ENCODE results near the gene TMED7. TPM values are rescaled to one million over a fixed set of nuclear protein-coding genes. Genes with fewer than 3 reads are reported as not detected.
A peak's percentile ranks its signal among the peaks of the same experiment; 100 is the strongest.

The TMED7 gene
- total and polyA plus RNA-seq, 4 donors, result 58.6 to 142 (median 77.7) TPM

GRCh38 chr5:115611873-115612272, 14.0 kb downstream of the TMED7 start:
- no peaks in the 10 kb centered on the region for H3K4me1 ChIP-seq (ENCODE audit: control insufficient read depth, insufficient read depth, low read length)
- WGBS (ENCODE audit: insufficient coverage), result 83% methylated on average over 3 of the region's 5 CpGs
- no peaks in the 10 kb centered on the region for H3K9me3 ChIP-seq (ENCODE audit: control insufficient read depth, insufficient read depth, low read length)
- no peaks in the 10 kb centered on the region for H3K36me3 ChIP-seq (ENCODE audit: control insufficient read depth, insufficient read depth, low read length)
- H3K4me3 ChIP-seq (ENCODE audit: low read depth, low read length), result no peak overlapping the region
- no peak overlapping the region for H3K27ac ChIP-seq (ENCODE audit: low read depth, low read length)
- no peak for DNase-seq (ENCODE audit: low read depth in 4 of 6, low spot score in 6 of 6)
- no peaks in the 10 kb centered on the region for H3K27me3 ChIP-seq (ENCODE audit: control insufficient read depth, insufficient read depth, low read length)

DNA sequence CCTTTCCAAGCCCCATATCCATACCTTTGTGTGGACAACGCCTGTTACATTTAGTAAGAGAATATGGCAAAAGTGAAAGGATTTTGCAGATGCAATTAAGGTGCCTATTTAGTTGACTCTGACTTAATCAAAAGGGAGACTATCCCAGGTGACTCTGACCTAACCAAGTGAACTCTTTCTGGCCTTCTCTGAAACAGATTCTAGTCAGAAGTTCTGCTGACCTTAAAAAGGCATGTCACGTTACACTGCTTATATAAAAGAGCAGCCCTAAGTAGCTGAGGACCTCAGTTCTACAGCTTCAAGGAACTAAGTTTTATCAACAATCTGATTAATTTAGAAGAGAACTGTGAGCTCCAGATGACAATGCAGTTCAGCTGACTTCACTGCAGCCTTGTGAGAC, 17.9 kb downstream of the TMED7 start:
- no CpG with 5 or more reads among the region's 2 CpGs for WGBS (ENCODE audit: insufficient coverage)
- DNase-seq (ENCODE audit: low read depth in 4 of 6, low spot score in 6 of 6), result no peak
- H3K9me3 ChIP-seq (ENCODE audit: control insufficient read depth, insufficient read depth, low read length), result no peaks in the 10 kb centered on the region
- no peak overlapping the region for H3K27ac ChIP-seq (ENCODE audit: low read depth, low read length)
- no peaks in the 10 kb centered on the region for H3K36me3 ChIP-seq (ENCODE audit: control insufficient read depth, insufficient read depth, low read length)
- H3K4me1 ChIP-seq (ENCODE audit: control insufficient read depth, insufficient read depth, low read length), result no peaks in the 10 kb centered on the region
- no peak overlapping the region for H3K4me3 ChIP-seq (ENCODE audit: low read depth, low read length)
- no peaks in the 10 kb centered on the region for H3K27me3 ChIP-seq (ENCODE audit: control insufficient read depth, insufficient read depth, low read length)

DNA sequence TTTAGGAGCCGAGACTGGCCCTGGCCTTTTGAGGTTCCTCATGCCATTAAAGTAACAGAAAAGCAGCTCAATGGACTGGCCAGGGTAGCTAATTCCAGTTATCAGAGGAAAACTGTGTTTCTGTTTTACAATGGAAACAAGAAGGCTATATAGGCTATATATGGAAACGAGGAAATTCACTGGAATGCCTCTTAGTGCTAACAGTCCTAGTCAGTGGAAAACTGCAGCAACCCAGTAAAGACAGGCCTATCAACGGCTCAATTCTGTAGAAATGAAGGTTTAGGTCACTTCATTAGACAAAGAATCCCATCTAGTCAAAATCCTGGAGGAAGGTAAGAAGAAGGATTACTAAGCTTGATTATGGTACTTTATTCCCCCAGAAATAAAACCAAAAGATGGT, 20.4 kb downstream of the TMED7 start:
- Histone ChIP-seq H3K4me3 (ENCODE audit: low read depth, low read length) (no peak overlapping the region), H3K9me3 (ENCODE audit: control insufficient read depth, insufficient read depth, low read length) (no peaks in the 10 kb centered on the region), H3K27me3 (ENCODE audit: control insufficient read depth, insufficient read depth, low read length) (no peaks in the 10 kb centered on the region), H3K27ac (ENCODE audit: low read depth, low read length) (no peak overlapping the region), H3K36me3 (ENCODE audit: control insufficient read depth, insufficient read depth, low read length) (no peaks in the 10 kb centered on the region), H3K4me1 (ENCODE audit: control insufficient read depth, insufficient read depth, low read length) (peaks cover 9% of the 10 kb centered on the region)
- 95% methylated on average over 2 of the region's 3 CpGs for WGBS (ENCODE audit: insufficient coverage)
- DNase-seq (ENCODE audit: low read depth in 4 of 6, low spot score in 6 of 6), result no peak

DNA sequence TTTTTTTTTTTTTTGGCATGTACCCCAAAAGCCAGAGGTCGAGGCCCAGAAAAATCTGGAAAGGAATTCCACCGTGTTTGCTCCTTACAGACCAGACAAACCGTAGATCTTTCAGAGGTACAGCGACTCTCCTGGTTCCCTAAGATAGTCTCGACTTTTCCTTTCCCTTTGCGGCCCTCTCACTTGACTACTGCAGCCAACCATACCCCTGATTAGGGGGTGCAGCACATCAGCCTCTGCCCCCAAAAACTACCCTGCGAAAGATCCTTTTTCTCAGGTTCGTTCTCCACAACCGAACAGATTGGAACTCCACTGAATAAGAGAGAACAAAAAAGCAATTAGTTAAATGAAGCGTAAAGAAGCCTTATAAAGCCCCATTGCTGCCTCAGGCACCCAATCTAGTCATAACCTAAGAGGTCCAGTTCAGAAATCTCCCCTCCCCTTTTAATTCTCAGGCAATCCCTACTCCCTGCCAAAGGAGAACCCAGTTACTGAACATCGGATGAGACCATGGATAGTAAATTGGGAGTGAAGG, 23.2 kb downstream of the TMED7 start:
- Histone ChIP-seq H3K9me3 (ENCODE audit: control insufficient read depth, insufficient read depth, low read length) (no peaks in the 10 kb centered on the region), H3K27me3 (ENCODE audit: control insufficient read depth, insufficient read depth, low read length) (no peaks in the 10 kb centered on the region), H3K4me3 (ENCODE audit: low read depth, low read length) (peak overlapping the region; percentile 60), H3K27ac (ENCODE audit: low read depth, low read length) (peak overlapping the region; percentile 80), H3K4me1 (ENCODE audit: control insufficient read depth, insufficient read depth, low read length) (peaks cover 9% of the 10 kb centered on the region), H3K36me3 (ENCODE audit: control insufficient read depth, insufficient read depth, low read length) (no peaks in the 10 kb centered on the region)
- 9% methylated on average over 9 of the region's 11 CpGs for WGBS (ENCODE audit: insufficient coverage)
- DNase-seq (ENCODE audit: low read depth in 4 of 6, low spot score in 6 of 6), result peak in 2 of 6 donors; percentile 69 to 73

DNA sequence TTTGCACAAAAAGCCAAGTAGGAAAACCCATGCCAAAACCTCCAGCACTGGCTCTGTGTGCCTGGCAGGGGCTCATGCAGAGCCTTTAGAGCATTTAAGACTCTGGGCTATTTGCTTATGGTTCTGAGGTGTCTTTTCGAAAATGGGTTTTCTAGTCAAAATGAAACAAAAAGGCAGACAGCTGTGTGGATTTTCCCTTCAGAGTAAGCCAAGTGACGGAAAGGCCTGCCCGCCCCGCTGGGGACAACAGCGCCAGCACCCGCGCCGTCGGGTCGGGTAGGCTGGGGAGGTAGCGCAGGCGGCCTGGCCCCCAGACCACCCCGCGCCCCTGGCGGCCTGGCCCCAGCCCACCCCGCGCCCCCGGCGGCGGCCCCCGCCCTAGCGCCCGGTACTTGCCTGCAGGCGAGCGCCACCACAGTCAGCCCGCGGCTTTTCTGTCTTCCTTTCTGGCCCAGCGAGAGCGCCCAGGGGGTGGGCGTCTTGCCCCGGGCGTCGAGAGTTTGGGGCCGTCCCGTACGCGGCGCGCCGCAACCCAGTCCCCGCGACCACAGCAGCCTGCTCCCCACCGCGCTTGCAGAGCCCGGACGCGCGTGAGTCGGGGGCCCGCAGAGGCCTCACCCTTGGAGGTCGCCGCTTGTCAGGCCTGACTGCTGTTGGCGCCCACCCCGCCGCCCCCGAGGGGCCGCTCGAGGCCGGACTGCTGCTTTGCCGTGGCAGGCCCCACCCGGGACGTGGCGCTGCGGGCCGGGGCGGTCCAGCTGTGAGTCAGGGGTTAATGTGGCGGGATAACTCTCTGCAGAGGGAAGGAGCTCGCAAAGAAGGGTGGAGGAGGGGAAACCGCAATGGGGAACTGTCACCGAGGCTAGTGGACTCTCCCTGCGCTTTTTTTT, 23.9 kb downstream of the TMED7 start, which contains the start of gene TICAM2:
Gene TICAM2, minus strand, starts transcription at position 779 of the 890 bp plus-strand sequence. CDS start 21,223 bp downstream, outside the sequence.
- H3K27me3 ChIP-seq (ENCODE audit: control insufficient read depth, insufficient read depth, low read length), result no peaks in the 10 kb centered on the region
- H3K27ac ChIP-seq (ENCODE audit: low read depth, low read length), result peak within 1 kb of the TSS; percentile 80
- H3K4me1 ChIP-seq (ENCODE audit: control insufficient read depth, insufficient read depth, low read length), result peaks cover 9% of the 10 kb centered on the region
- WGBS (ENCODE audit: insufficient coverage), result under 1% methylated on average over 70 of the region's 71 CpGs
- peak in 3 of 6 donors; percentile 48 to 82 (median 75) for DNase-seq (ENCODE audit: low read depth in 4 of 6, low spot score in 6 of 6)
- H3K9me3 ChIP-seq (ENCODE audit: control insufficient read depth, insufficient read depth, low read length), result no peaks in the 10 kb centered on the region
- peak within 1 kb of the TSS; percentile 60 for H3K4me3 ChIP-seq (ENCODE audit: low read depth, low read length)
- H3K36me3 ChIP-seq (ENCODE audit: control insufficient read depth, insufficient read depth, low read length), result no peaks in the 10 kb centered on the region

DNA sequence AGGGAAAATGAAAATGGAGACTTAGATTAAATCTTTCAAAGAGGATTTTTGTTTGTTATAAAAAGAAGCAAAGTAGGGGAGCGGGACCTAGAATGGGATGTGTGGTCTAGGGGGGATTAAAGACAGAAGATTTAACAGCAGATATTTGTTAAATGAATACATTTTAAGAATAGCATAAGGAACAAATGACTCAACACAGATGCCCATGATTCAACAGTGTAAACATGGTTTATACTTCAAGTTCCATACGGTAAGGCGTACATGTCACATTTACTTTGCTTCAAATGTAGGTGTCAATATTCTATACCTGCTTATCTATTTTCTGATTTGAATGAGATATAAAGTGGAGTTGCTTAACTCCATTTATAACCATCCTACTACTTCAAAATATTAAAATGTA, 25.1 kb downstream of the TMED7 start:
- Histone ChIP-seq H3K27me3 (ENCODE audit: control insufficient read depth, insufficient read depth, low read length) (no peaks in the 10 kb centered on the region), H3K4me1 (ENCODE audit: control insufficient read depth, insufficient read depth, low read length) (peaks cover 9% of the 10 kb centered on the region), H3K9me3 (ENCODE audit: control insufficient read depth, insufficient read depth, low read length) (no peaks in the 10 kb centered on the region), H3K4me3 (ENCODE audit: low read depth, low read length) (no peak overlapping the region), H3K36me3 (ENCODE audit: control insufficient read depth, insufficient read depth, low read length) (no peaks in the 10 kb centered on the region), H3K27ac (ENCODE audit: low read depth, low read length) (no peak overlapping the region)
- peak in 1 of 6 donors; percentile 9 for DNase-seq (ENCODE audit: low read depth in 4 of 6, low spot score in 6 of 6)
- WGBS (ENCODE audit: insufficient coverage), result no CpG with 5 or more reads among the region's 3 CpGs

DNA sequence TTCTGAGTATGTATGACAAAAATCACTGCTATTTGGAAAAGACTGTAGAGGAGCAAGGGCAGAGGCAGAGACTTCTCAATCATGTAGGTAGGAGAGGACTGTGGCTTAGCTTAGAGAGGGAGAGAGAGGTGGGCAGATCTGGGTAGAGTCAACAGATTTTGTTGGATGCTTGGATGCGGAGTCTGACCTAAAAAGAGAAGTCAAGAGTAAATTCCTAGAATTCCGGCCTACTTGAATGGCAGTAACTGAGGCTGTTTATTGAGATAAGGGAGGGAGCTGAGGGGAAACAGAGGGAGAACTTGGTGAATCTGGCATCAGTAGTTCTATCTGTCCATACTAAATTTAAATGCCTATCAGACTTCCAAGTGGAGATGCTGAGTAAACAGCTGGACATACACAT, 25.9 kb downstream of the TMED7 start:
- no peaks in the 10 kb centered on the region for H3K9me3 ChIP-seq (ENCODE audit: control insufficient read depth, insufficient read depth, low read length)
- H3K27me3 ChIP-seq (ENCODE audit: control insufficient read depth, insufficient read depth, low read length), result no peaks in the 10 kb centered on the region
- H3K4me1 ChIP-seq (ENCODE audit: control insufficient read depth, insufficient read depth, low read length), result peaks cover 9% of the 10 kb centered on the region
- WGBS (ENCODE audit: insufficient coverage), result no CpG with 5 or more reads among the region's 2 CpGs
- no peak for DNase-seq (ENCODE audit: low read depth in 4 of 6, low spot score in 6 of 6)
- no peak overlapping the region for H3K27ac ChIP-seq (ENCODE audit: low read depth, low read length)
- no peak overlapping the region for H3K4me3 ChIP-seq (ENCODE audit: low read depth, low read length)
- no peaks in the 10 kb centered on the region for H3K36me3 ChIP-seq (ENCODE audit: control insufficient read depth, insufficient read depth, low read length)

- Histone ChIP-seq H3K27me3 (ENCODE audit: control insufficient read depth, insufficient read depth, low read length) (no peaks in the 10 kb centered on the region), H3K9me3 (ENCODE audit: control insufficient read depth, insufficient read depth, low read length) (no peaks in the 10 kb centered on the region), H3K36me3 (ENCODE audit: control insufficient read depth, insufficient read depth, low read length) (no peaks in the 10 kb centered on the region), H3K4me3 (ENCODE audit: low read depth, low read length) (no peak overlapping the region), H3K4me1 (ENCODE audit: control insufficient read depth, insufficient read depth, low read length) (peaks cover 9% of the 10 kb centered on the region), H3K27ac (ENCODE audit: low read depth, low read length) (no peak overlapping the region)
- no CpG with 5 or more reads among the region's 1 CpG for WGBS (ENCODE audit: insufficient coverage)
- DNase-seq (ENCODE audit: low read depth in 4 of 6, low spot score in 6 of 6), result peak in 2 of 6 donors; percentile 44 to 52
Observed at GRCh38 chr5:115599502-115599901, 26.3 kb downstream of the TMED7 start.

- WGBS (ENCODE audit: insufficient coverage), result no CpG with 5 or more reads among the region's 2 CpGs
- H3K27ac ChIP-seq (ENCODE audit: low read depth, low read length), result no peak overlapping the region
- no peak overlapping the region for H3K4me3 ChIP-seq (ENCODE audit: low read depth, low read length)
- DNase-seq (ENCODE audit: low read depth in 4 of 6, low spot score in 6 of 6), result peak in 1 of 6 donors; percentile 73
- H3K36me3 ChIP-seq (ENCODE audit: control insufficient read depth, insufficient read depth, low read length), result no peaks in the 10 kb centered on the region
- H3K4me1 ChIP-seq (ENCODE audit: control insufficient read depth, insufficient read depth, low read length), result no peaks in the 10 kb centered on the region
- H3K27me3 ChIP-seq (ENCODE audit: control insufficient read depth, insufficient read depth, low read length), result no peaks in the 10 kb centered on the region
- H3K9me3 ChIP-seq (ENCODE audit: control insufficient read depth, insufficient read depth, low read length), result no peaks in the 10 kb centered on the region
Observed at GRCh38 chr5:115594128-115595047, 31.4 kb downstream of the TMED7 start.
